CD4-positive, CD25-positive, alpha-beta regulatory T cell (primary cell): Measurements from ENCODE around the gene LRRTM2. TPM values are rescaled to one million over a fixed set of nuclear protein-coding genes. Genes with fewer than 3 reads are reported as not detected.

Source experiments
- ATAC-seq, 2 donors: fragments of 150-1000 bp; cut with Tn5 transposase; one replicate each; pipeline ENCODE4 v1.10.0; 2021; ENCODE audit warnings: low read depth in 2 of 2, moderate number of reproducible peaks in 2 of 2, moderate library complexity in 1 of 2
- DNase-seq, 3 donors: peaks; one replicate each; pipeline versions ENCODE4 v3.0.0 to v3.0.0-alpha.2; 2012 to 2022; ENCODE audit warnings: mixed read lengths in 1 of 3
- H3K27ac ChIP-seq: one replicate; pipeline ENCODE4 v1.7.0; 2013; ENCODE audit warnings: mild to moderate bottlenecking, low read length; ENCODE audit not compliant: insufficient read depth, poor library complexity, severe bottlenecking
- H3K27me3 ChIP-seq: one replicate; pipeline ENCODE4 v1.7.0; 2013; ENCODE audit warnings: low read length; ENCODE audit not compliant: control insufficient read depth, insufficient read depth
- H3K36me3 ChIP-seq: one replicate; pipeline ENCODE4 v1.7.0; 2013; ENCODE audit warnings: mild to moderate bottlenecking, low read length, moderate library complexity; ENCODE audit not compliant: control insufficient read depth, insufficient read depth
- H3K4me1 ChIP-seq: 2 replicates; pipeline ENCODE4 v1.7.0; 2013; ENCODE audit warnings: mild to moderate bottlenecking, low read length; ENCODE audit not compliant: insufficient read depth, control insufficient read depth, poor library complexity, severe bottlenecking
- H3K4me3 ChIP-seq: one replicate; pipeline ENCODE4 v1.7.0; 2013; ENCODE audit warnings: low read depth, mild to moderate bottlenecking, low read length, moderate library complexity
- H3K9me3 ChIP-seq, 2 experiments: 1 replicate in 1 of 2; 2 replicates in 1 of 2; pipeline ENCODE4 v1.7.0; 2013; ENCODE audit warnings: low read length in 2 of 2, mild to moderate bottlenecking in 1 of 2, moderate library complexity in 1 of 2; ENCODE audit not compliant: control insufficient read depth in 2 of 2
- H3K27ac Mint-ChIP-seq, 3 donors: one replicate each; pipeline ENCODE4 v1.8.0; 2020 to 2022; ENCODE audit warnings: mild to moderate bottlenecking in 3 of 3, mixed read lengths in 3 of 3, moderate library complexity in 2 of 3
- H3K27me3 Mint-ChIP-seq: one replicate; pipeline ENCODE4 v1.8.0; 2022; ENCODE audit warnings: mild to moderate bottlenecking, mixed read lengths
- H3K36me3 Mint-ChIP-seq: one replicate; pipeline ENCODE4 v1.8.0; 2020; ENCODE audit warnings: mixed read lengths
- H3K4me1 Mint-ChIP-seq, 4 donors: one replicate each; pipeline ENCODE4 v1.8.0; 2020 to 2022; ENCODE audit warnings: mixed read lengths in 4 of 4, mild to moderate bottlenecking in 1 of 4
- H3K4me3 Mint-ChIP-seq, 4 donors: one replicate each; pipeline ENCODE4 v1.8.0; 2020 to 2022; ENCODE audit warnings: mild to moderate bottlenecking in 4 of 4, mixed read lengths in 4 of 4, moderate library complexity in 3 of 4
- H3K9me3 Mint-ChIP-seq, 7 donors: one replicate each; pipeline ENCODE4 v1.8.0; 2020 to 2022; ENCODE audit warnings: mixed read lengths in 7 of 7, mild to moderate bottlenecking in 3 of 7, moderate library complexity in 2 of 7
- polyA plus RNA-seq, 4 donors: library from polyadenylated mRNA; unstranded; fragments of 300-500 nt; fragmentation: Illumina TruSeq; gene quantifications; one replicate each; pipeline ENCODE4 v1.2.3, GENCODE V29; 2021
- total RNA-seq: library from RNA; stranded (reverse); gene quantifications from one replicate; pipeline ENCODE4 v1.2.3, GENCODE V29; 2022

Gene LRRTM2
- total and polyA plus RNA-seq, 5 donors from 2014 or later = 0.07 to 0.11 TPM; not detected in 3

GRCh38 chr5:138872841-138873465, 2.2 kb downstream of the LRRTM2 start:
- Mint-ChIP-seq H3K27me3 (no peaks in the 10 kb centered on the region), H3K9me3 (peaks cover 0 to 4% (median 0%) of the 10 kb centered on the region in 7 donors), H3K4me1 (peaks cover 0 to 6% (median under 1%) of the 10 kb centered on the region in 4 donors), H3K36me3 (no peaks in the 10 kb centered on the region), H3K27ac (no peak overlapping the region), H3K4me3 (no peak overlapping the region)
- H3K4me3 ChIP-seq = no peak overlapping the region
- no peak overlapping the region for H3K27ac ChIP-seq
- no peaks in the 10 kb centered on the region for H3K27me3 ChIP-seq
- DNase-seq (no peak), ATAC-seq (no peak)
- no peaks in the 10 kb centered on the region for H3K4me1 ChIP-seq
- no peaks in the 10 kb centered on the region for H3K9me3 ChIP-seq
- no peaks in the 10 kb centered on the region for H3K36me3 ChIP-seq

- H3K4me1 Mint-ChIP-seq = peaks cover 0 to 6% (median under 1%) of the 10 kb centered on the region in 4 donors
- peaks cover 0 to 3% (median 0%) of the 10 kb centered on the region in 7 donors for H3K9me3 Mint-ChIP-seq
- H3K36me3 ChIP-seq = no peaks in the 10 kb centered on the region
- H3K27ac Mint-ChIP-seq = no peak overlapping the region
- no peaks in the 10 kb centered on the region for H3K36me3 Mint-ChIP-seq
- no peak overlapping the region for H3K4me3 Mint-ChIP-seq
- no peaks in the 10 kb centered on the region for H3K27me3 ChIP-seq
- H3K4me3 ChIP-seq = no peak overlapping the region
- H3K4me1 ChIP-seq = no peaks in the 10 kb centered on the region
- no peak for ATAC-seq
- no peaks in the 10 kb centered on the region for H3K27me3 Mint-ChIP-seq
- no peak for DNase-seq
- H3K9me3 ChIP-seq = no peaks in the 10 kb centered on the region
- H3K27ac ChIP-seq = no peak overlapping the region
Measured at GRCh38 chr5:138870611-138871010, 4.5 kb downstream of the LRRTM2 start.

- H3K27me3 Mint-ChIP-seq = no peaks in the 10 kb centered on the region
- Histone ChIP-seq H3K27ac (no peak overlapping the region), H3K9me3 (no peaks in the 10 kb centered on the region), H3K27me3 (no peaks in the 10 kb centered on the region), H3K4me3 (no peak overlapping the region), H3K4me1 (no peaks in the 10 kb centered on the region), H3K36me3 (no peaks in the 10 kb centered on the region)
- DNase-seq = peak in 1 of 3 donors; percentile 30
- ATAC-seq = peak in 1 of 2 donors; percentile 31
- no peak overlapping the region for H3K27ac Mint-ChIP-seq
- peaks cover 0 to 3% (median 0%) of the 10 kb centered on the region in 7 donors for H3K9me3 Mint-ChIP-seq
- no peak overlapping the region for H3K4me3 Mint-ChIP-seq
- H3K4me1 Mint-ChIP-seq = peaks cover 0 to 6% (median under 1%) of the 10 kb centered on the region in 4 donors
- no peaks in the 10 kb centered on the region for H3K36me3 Mint-ChIP-seq
Measured at GRCh38 chr5:138869763-138870500, 5.2 kb downstream of the LRRTM2 start.

- Mint-ChIP-seq H3K27ac (no peak overlapping the region), H3K4me3 (no peak overlapping the region), H3K9me3 (peaks cover 0 to 7% (median 0%) of the 10 kb centered on the region in 7 donors), H3K36me3 (no peaks in the 10 kb centered on the region), H3K4me1 (peaks cover 0 to 6% (median under 1%) of the 10 kb centered on the region in 4 donors), H3K27me3 (no peaks in the 10 kb centered on the region)
- Histone ChIP-seq H3K9me3 (no peaks in the 10 kb centered on the region), H3K27me3 (no peaks in the 10 kb centered on the region), H3K27ac (no peak overlapping the region), H3K4me1 (no peaks in the 10 kb centered on the region), H3K4me3 (no peak overlapping the region), H3K36me3 (no peaks in the 10 kb centered on the region)
- ATAC-seq (no peak), DNase-seq (no peak)
Measured at GRCh38 chr5:138869038-138869437, 6.1 kb downstream of the LRRTM2 start.

- Histone ChIP-seq H3K27ac (no peak overlapping the region), H3K4me3 (no peak overlapping the region), H3K4me1 (no peaks in the 10 kb centered on the region), H3K9me3 (peaks cover 6 to 7% of the 10 kb centered on the region in 2 experiments), H3K27me3 (no peaks in the 10 kb centered on the region), H3K36me3 (no peaks in the 10 kb centered on the region)
- Mint-ChIP-seq H3K4me3 (no peak overlapping the region), H3K9me3 (peaks cover 0 to 22% (median 5%) of the 10 kb centered on the region in 7 donors), H3K36me3 (peaks cover 4% of the 10 kb centered on the region), H3K27ac (no peak overlapping the region), H3K27me3 (no peaks in the 10 kb centered on the region), H3K4me1 (peaks cover 0 to 6% (median under 1%) of the 10 kb centered on the region in 4 donors)
- no peak for DNase-seq
- no peak for ATAC-seq
Measured at GRCh38 chr5:138867011-138867410, 8.1 kb downstream of the LRRTM2 start.

- Histone ChIP-seq H3K9me3 (no peaks in the 10 kb centered on the region), H3K27ac (no peak overlapping the region), H3K36me3 (no peaks in the 10 kb centered on the region), H3K4me3 (peak overlapping the region; percentile 42), H3K27me3 (no peaks in the 10 kb centered on the region), H3K4me1 (peaks cover 8% of the 10 kb centered on the region)
- Mint-ChIP-seq H3K4me3 (peak overlapping the region; percentile 33 to 59 (median 50)), H3K36me3 (no peaks in the 10 kb centered on the region), H3K27ac (peak overlapping the region in 2 of 3 donors; percentile 68 to 80), H3K27me3 (peaks cover 4% of the 10 kb centered on the region), H3K9me3 (peaks cover 0 to 2% (median 0%) of the 10 kb centered on the region in 7 donors), H3K4me1 (peaks cover 21 to 44% (median 29%) of the 10 kb centered on the region in 4 donors)
- ATAC-seq (no peak), DNase-seq (peak in 1 of 3 donors; percentile 32)
Measured at GRCh38 chr5:138853132-138853531, 22.0 kb downstream of the LRRTM2 start.

- Mint-ChIP-seq H3K27ac (no peak overlapping the region), H3K27me3 (peaks cover 4% of the 10 kb centered on the region), H3K36me3 (no peaks in the 10 kb centered on the region), H3K4me1 (peaks cover 21 to 45% (median 35%) of the 10 kb centered on the region in 4 donors), H3K9me3 (peaks cover 0 to 2% (median 0%) of the 10 kb centered on the region in 7 donors), H3K4me3 (no peak overlapping the region)
- no peak for ATAC-seq
- no peak for DNase-seq
- no peak overlapping the region for H3K27ac ChIP-seq
- H3K36me3 ChIP-seq = no peaks in the 10 kb centered on the region
- no peaks in the 10 kb centered on the region for H3K9me3 ChIP-seq
- H3K4me1 ChIP-seq = peaks cover 8% of the 10 kb centered on the region
- H3K4me3 ChIP-seq = no peak overlapping the region
- H3K27me3 ChIP-seq = no peaks in the 10 kb centered on the region
Measured at GRCh38 chr5:138850865-138851435, 24.2 kb downstream of the LRRTM2 start.
